GM21528 (cell line): ENCODE results near the gene ATP8B1.

Source experiments
- ATAC-seq: cut with Tn5 transposase; IDR thresholded peaks from one replicate; pipeline ENCODE4 v1.9.1; 2021; ENCODE audit warnings: mild to moderate bottlenecking, moderate library complexity; ENCODE audit not compliant: unreplicated experiment, low FRiP score

Gene ATP8B1

GRCh38 chr18:57771626-57772025 lies 31.5 kb downstream of the ATP8B1 start:
- ATAC-seq: no peak

- no peak for ATAC-seq
Observed at GRCh38 chr18:57771193-57771592, 31.9 kb downstream of the ATP8B1 start.

GRCh38 chr18:57768537-57769326 lies 34.4 kb downstream of the ATP8B1 start:
- no peak for ATAC-seq

GRCh38 chr18:57767259-57768050 lies 35.7 kb downstream of the ATP8B1 start:
- no peak for ATAC-seq

- ATAC-seq: no peak
Observed at GRCh38 chr18:57764995-57765394, 38.1 kb downstream of the ATP8B1 start.

GRCh38 chr18:57764087-57764486 lies 39.0 kb downstream of the ATP8B1 start:
- no peak for ATAC-seq

- ATAC-seq: no peak
Observed at GRCh38 chr18:57762686-57763085, 40.4 kb downstream of the ATP8B1 start.

- ATAC-seq: no peak
Observed at GRCh38 chr18:57759650-57760049, 43.5 kb downstream of the ATP8B1 start.

GRCh38 chr18:57755473-57756067 lies 47.5 kb downstream of the ATP8B1 start:
- ATAC-seq: no peak

- peak; percentile 91 for ATAC-seq
Observed at GRCh38 chr18:57754577-57755338, 48.4 kb downstream of the ATP8B1 start.

GRCh38 chr18:57753063-57753462 lies 50.1 kb downstream of the ATP8B1 start:
- ATAC-seq: no peak

GRCh38 chr18:57749604-57749970 lies 53.5 kb downstream of the ATP8B1 start:
- no peak for ATAC-seq

GRCh38 chr18:57748770-57749603 lies 54.1 kb downstream of the ATP8B1 start:
- peak; percentile 94 for ATAC-seq

- peak; percentile 25 for ATAC-seq
Observed at GRCh38 chr18:57747809-57748680, 55.1 kb downstream of the ATP8B1 start.

GRCh38 chr18:57744211-57744694 lies 58.9 kb downstream of the ATP8B1 start:
- ATAC-seq: no peak

- no peak for ATAC-seq
Observed at GRCh38 chr18:57743008-57743407, 60.1 kb downstream of the ATP8B1 start.

GRCh38 chr18:57741273-57741672 lies 61.8 kb downstream of the ATP8B1 start:
- no peak for ATAC-seq

- ATAC-seq: no peak
Observed at GRCh38 chr18:57738078-57738477, 65.0 kb downstream of the ATP8B1 start.
